HEK293T (cell line): ENCODE measurements around the gene BAK1.

Source experiments
- FOXM1 ChIP-seq: fragments of 450-650 bp; IDR thresholded peaks from 2 replicates; pipeline ENCODE4 v1.6.1; 2017; ENCODE audit warnings: mild to moderate bottlenecking, borderline replicate concordance
- HDGF ChIP-seq: fragments of 450-650 bp; IDR thresholded peaks from 2 replicates; pipeline ENCODE4 v1.6.1; 2017; ENCODE audit warnings: antibody characterized with exemption, borderline replicate concordance
- L3MBTL2 ChIP-seq: fragments of 450-650 bp; conservative IDR thresholded peaks from 2 replicates; pipeline ENCODE4 v1.6.1; 2016; ENCODE audit warnings: mild to moderate bottlenecking
- NFRKB ChIP-seq: fragments of 450-650 bp; IDR thresholded peaks from 2 replicates; pipeline ENCODE4 v1.6.1; 2016; ENCODE audit warnings: mild to moderate bottlenecking, moderate library complexity
- SP1 ChIP-seq: fragments of 450-650 bp; IDR thresholded peaks from 2 replicates; pipeline ENCODE4 v1.6.1; 2017
- SUZ12 ChIP-seq: fragments of 450-650 bp; IDR thresholded peaks from 2 replicates; pipeline ENCODE4 v1.6.1; 2016; ENCODE audit warnings: mild to moderate bottlenecking
- ZNF384 ChIP-seq: fragments of 450-650 bp; IDR thresholded peaks from 2 replicates; pipeline ENCODE4 v1.6.1; 2016

DNA sequence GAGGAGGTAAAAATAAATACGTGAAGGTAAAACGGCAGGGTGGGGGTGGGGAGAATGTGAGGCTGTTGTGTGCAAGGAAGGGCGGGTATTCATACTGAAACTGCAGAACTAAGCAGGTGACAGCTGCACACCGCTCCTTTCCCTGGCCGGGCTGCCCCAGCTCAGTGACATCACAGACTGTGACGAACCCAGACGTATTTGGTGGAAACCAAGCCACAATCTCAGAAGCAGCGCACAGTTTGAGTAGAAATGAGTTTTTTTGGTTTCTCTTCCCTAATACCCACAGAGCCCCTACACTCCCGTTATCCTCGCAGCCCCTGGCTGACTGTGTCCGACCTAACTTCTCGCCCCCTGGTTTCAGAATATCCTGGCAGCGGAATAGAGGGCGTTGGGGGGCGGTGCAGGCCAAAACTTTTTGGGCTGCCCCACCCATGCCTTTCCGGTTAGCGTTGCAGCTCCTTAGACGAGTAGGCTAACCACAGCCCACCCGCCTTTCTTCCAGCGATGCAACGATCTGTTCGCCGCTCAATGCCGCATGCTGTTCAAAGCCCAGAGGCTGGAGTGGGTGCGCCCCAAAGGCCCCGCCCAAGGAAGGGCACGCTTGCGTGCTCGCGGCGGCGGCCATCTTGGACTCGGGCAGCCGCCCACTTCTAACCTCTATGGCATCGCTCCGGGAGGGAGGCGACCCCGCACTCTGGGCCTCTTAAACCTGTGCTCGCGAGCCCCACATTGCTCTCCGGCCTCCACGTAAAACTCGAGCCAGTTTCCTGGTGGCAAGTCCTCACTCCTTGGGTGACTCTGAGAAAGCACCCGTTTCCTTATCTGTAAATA, 9.1 kb downstream of the BAK1 start:
- TF ChIP-seq SP1 (no peak), SUZ12 (no peak), ZNF384 (no peak), L3MBTL2 (peak; percentile 77), NFRKB (no peak), FOXM1 (no peak), HDGF (no peak)
